GM21390 (cell line): ENCODE data around the gene DHX35.
A peak's percentile ranks its signal among the peaks of the same experiment; 100 is the strongest.

ENCODE experiments used
- ATAC-seq: cut with Tn5 transposase; IDR thresholded peaks from one replicate; pipeline ENCODE4 v1.9.1; 2021; ENCODE audit not compliant: unreplicated experiment

DHX35 gene

GRCh38 chr20:39019027-39019426, 56.9 kb downstream of the DHX35 start:
- no peak for ATAC-seq

DNA sequence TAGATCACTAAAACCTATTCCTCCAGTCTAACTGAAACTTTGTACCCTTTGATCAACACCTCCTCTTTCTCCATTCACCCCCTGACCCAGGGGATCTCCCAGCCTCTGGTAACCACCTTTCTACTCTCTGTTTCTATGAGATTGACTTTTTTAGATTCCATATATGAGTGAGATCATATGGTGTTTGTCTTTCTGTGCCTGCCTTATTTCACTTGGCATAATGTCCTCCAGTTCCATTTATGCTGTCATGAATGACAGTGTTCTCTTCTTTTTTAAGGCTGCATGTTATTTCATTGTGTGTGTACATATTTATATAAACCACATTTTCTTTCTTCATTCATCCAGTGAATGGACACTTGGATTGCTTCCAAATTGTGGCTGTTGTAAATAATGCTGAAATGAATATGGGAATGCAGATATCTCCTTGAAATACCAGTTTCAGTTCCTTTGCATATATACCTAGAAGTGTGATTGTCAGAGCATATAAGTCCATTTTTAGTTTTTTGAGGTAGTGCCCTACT, 57.7 kb downstream of the DHX35 start:
- peak; percentile 73 for ATAC-seq

DNA sequence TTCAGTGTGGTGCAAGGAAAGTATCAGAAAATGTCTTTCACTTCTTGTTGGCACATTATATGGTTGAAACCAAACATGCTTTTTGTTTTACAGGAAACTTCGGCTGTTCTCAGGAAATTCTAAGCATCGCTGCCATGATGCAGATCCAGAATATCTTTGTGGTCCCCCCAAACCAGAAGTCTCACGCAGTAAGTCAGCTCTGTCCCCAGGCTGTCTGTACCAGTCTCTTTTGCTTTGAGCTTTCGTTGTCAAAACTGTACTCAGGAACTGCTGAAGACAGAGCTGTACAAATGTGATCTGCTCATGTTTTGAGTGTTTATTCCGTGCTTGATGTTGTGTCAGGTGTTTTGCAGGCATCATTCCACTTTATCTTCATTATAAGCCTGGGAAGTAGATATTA, 59.6 kb downstream of the DHX35 start:
- peak; percentile 46 for ATAC-seq

DNA sequence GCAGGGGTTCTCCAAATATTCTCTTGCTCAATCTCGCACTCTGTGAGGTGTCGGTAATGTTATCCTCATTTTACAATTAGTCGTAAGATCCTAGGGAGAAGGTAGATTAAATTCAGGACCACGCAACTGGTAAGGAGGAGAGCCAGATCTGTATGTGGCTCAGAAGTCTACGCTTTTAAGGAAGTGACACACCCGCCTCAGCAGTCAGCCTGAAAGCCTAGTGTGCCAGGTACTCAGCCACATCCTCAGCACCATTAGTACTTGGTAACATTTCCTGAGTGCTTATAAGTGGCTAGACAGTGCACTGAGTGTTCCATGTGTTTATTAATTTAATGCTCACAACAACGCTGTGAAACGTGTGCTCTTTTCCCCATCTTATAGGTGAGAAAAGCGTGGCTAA, 63.7 kb downstream of the DHX35 start:
- ATAC-seq = no peak

- no peak for ATAC-seq
Measured at GRCh38 chr20:39029364-39029763, 67.2 kb downstream of the DHX35 start.

- no peak for ATAC-seq
Measured at GRCh38 chr20:39032997-39033396, 70.9 kb downstream of the DHX35 start.

GRCh38 chr20:39036011-39036410, 73.9 kb downstream of the DHX35 start:
- ATAC-seq = no peak

DNA sequence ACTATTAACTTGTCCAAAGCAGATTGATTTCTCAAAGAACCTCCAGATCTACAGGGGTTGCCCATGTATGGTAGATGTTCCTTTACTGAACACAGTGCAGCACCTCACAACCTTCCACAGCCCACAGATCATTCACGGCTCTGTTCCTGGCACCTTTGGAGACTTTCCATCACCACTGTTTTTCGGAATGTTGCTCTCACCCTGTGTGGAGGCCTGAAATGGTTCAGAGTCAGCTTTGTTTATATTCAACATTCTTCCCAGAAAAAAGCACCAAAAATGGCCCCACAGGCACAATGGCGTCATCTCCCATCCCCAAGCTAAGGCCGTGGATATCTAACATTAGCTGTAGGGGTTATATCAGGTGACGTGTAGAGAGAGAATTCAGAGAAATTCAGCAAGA, 74.7 kb downstream of the DHX35 start:
- no peak for ATAC-seq

- no peak for ATAC-seq
Measured at GRCh38 chr20:39038047-39038446, 75.9 kb downstream of the DHX35 start.

DNA sequence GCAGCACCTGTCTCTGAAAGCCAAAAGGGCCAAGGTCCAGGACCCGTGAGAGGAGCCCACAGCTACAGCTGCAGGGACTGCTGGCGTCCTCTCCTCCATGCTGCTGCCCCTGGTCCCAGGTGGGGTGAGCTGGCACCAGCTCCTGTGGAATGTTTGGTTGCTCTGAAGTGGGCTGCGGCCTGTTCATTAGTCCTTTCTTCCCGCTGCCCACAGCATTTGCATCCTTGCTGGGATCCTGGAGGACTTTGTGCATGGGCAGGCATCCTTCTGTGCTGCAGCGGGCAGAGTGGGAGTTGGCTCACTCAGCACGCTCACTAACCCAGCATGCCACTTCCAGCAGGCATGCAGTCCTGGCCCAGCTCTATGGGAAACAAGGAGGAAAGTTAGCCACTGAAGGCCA, 76.4 kb downstream of the DHX35 start:
- ATAC-seq = no peak

DNA sequence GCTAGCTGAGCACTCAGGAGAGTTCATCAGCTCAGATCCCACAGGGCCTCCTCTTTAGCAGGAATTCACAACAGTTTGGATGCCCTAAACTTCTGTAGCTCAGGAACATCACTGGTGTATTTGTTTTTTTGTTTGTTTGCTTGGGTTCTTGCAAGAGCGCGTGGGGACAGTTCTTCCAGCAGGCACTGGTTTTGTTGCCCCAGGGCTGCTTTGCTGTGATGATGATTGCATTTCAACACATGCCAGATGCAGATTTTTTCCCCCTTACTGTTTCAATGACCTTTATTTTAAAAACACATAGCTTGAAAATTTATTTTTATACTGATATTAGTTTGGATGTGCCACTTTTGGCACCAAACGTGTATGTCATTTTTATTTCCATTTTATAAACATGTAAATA, 77.1 kb downstream of the DHX35 start:
- ATAC-seq = no peak

GRCh38 chr20:39040116-39040515, 78.0 kb downstream of the DHX35 start:
- ATAC-seq = no peak

DNA sequence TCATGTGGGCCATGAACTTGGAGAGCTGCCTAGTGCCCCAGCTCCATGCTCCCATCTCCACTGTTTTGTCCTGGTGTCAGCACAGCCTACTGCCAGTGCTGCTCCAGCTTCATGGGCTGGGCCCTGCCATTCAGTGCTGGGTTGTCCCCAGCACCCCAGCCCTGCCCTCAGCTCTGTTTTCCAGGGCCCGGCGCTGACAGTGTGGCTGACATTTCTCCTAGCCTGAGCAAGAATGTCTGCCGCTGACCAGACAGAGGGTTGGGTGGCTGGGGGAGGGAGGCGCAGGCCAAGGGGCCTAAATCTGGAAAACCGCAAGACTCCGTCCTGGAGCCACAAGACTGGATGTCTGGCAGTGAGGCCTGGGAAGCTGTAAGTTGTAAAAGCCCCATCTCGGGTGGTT, 78.9 kb downstream of the DHX35 start:
- ATAC-seq = no peak

- no peak for ATAC-seq
Measured at GRCh38 chr20:39042279-39043150, 80.4 kb downstream of the DHX35 start.

DNA sequence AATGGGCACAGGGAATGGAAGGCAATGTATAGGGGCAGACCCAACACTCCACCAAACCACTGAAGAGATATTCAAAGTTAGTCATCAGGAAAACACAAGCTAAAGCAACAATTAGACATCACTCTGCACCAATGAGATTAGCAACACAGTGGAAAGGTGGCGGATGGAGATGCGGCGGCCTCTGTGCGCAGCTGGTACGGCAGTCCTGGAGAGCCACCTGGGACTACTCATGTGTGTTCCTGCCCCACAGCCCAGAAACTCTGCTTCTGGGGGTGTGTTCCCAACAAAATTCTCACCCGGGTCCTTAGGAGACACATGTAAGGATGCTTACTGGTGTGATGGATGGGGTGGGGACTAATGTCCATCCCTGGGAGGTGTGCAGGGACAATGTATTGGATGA, 82.4 kb downstream of the DHX35 start:
- ATAC-seq = no peak

- no peak for ATAC-seq
Measured at GRCh38 chr20:39045676-39046075, 83.5 kb downstream of the DHX35 start.

DNA sequence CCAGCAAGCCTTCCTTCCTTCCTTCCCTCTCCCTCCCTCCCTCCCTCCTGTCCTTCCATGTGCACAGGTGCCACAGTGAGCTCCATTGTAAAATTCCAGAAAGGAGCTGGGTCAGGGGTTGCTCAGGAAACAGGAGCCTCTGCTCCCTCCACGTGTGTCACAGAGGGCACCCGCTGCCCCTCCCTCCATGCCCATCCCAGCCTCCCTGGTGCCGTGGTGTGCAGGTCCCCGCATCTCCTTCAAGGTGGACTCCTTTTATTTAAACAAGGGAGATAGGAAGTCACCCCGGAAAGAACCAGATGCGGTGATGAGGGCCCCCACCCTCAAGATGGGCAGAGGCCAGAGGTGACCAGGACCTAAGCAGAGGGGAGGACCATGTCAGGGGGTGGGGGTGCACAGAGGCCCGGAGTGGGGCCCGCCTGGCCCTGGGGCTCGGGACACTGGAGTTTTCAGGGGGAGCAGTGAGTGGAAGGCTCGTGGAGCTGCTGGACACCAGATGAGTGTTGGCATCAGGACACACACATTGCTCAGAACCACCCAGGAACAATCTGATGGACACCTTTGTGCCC, 85.4 kb downstream of the DHX35 start:
- no peak for ATAC-seq

GRCh38 chr20:39048000-39048696, 86.0 kb downstream of the DHX35 start:
- ATAC-seq = peak; percentile 61

DNA sequence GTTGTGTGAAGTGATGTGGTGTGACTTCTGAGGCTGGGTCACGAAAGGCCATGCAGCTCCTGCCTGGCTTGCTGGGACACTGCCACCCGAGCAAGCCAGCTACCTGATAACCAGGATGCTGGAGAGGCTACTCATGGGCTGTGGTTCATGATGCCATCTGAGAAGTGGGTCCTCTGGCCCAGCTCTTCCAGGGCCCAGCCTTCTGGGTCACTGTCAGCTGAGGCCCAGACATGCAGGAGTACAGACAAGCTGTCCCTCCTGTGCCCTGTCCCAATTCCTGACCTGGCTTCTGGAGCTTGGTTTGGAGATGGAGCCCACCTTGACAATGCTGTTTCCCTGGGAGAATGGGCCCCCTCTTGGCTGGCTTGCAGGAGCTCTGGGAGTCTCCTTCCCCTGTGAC, 87.0 kb downstream of the DHX35 start:
- no peak for ATAC-seq

GRCh38 chr20:39049684-39050554, 87.8 kb downstream of the DHX35 start:
- peak; percentile 92 for ATAC-seq

DNA sequence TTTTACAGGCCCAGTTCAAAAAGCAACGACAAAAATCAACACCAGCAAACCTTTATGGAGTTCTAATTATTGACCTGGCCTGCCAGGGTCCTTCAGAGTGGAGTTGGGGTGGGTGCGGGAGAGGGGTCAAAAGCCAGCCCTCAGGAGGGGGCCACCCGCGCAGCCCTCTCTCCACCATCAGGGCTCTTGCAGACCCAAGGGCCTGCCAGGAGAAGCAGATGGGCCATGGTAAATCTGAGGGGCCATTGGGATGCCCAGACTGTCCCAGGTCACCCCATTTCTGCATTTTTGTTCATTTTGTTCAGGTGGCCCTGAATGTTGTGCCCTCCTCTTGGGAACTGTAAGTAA, 88.4 kb downstream of the DHX35 start:
- ATAC-seq = no peak
